ENCODE data around the gene WDR33.

DNA sequence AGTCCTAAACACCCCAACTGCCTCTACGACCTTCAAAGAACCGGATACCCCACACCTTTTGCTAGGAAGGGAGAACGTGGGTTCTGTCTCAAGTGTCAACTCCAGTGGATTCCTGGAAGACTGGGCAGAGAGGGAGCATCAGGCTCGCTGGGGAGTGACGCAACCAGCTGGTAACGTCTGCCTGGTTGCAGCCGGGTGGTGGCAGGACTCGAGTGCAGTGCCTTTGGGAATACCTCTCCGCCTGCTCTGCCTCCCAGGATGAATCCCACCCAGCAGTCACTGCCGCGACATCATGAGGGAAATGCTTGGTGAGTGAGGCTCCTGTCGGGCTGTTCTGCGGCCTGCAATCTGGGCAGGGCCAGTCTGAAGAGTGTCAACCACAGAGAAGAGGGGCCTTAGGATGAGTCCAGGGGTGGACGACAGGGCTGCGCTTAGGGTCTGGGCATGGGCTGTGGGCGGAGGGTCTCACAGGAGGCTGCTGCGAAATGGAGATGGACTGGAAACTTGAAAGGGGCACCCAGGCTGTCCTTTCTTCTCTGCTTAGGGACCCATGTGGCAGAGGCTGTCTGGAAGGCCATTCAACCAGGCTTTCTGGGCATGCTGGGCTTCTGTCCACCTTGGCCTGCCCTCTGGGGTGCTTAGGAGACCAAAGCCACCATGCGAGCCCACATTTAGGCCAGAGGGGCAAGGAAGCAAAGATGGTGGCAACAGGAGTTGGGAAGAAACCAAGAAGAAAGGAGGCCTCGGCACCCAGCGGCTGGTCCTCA lies 152.1 kb downstream of the WDR33 start:
- no peak for TF ChIP-seq POLR2AphosphoS5 (IDR thresholded peaks at IDR 0.05; ENCODE audit: low read depth, low read length)
- TF ChIP-seq POLR2A (IDR thresholded peaks at IDR 0.05; ENCODE audit: low read depth, low read length) = no peak
- TF ChIP-seq TAF1 (IDR thresholded peaks at IDR 0.05; ENCODE audit: borderline replicate concordance, low read depth, low read length) = no peak
